Amygdala (tissue), 56 donors: Measurements from ENCODE around the gene PSD.
A peak's percentile ranks its signal among the peaks of the same experiment; 100 is the strongest.

Experiments used
- DNase-seq, 56 donors: peaks; one replicate each; lab custom pipeline; 2025; lab: John Stamatoyannopoulos, UW

PSD gene

DNA sequence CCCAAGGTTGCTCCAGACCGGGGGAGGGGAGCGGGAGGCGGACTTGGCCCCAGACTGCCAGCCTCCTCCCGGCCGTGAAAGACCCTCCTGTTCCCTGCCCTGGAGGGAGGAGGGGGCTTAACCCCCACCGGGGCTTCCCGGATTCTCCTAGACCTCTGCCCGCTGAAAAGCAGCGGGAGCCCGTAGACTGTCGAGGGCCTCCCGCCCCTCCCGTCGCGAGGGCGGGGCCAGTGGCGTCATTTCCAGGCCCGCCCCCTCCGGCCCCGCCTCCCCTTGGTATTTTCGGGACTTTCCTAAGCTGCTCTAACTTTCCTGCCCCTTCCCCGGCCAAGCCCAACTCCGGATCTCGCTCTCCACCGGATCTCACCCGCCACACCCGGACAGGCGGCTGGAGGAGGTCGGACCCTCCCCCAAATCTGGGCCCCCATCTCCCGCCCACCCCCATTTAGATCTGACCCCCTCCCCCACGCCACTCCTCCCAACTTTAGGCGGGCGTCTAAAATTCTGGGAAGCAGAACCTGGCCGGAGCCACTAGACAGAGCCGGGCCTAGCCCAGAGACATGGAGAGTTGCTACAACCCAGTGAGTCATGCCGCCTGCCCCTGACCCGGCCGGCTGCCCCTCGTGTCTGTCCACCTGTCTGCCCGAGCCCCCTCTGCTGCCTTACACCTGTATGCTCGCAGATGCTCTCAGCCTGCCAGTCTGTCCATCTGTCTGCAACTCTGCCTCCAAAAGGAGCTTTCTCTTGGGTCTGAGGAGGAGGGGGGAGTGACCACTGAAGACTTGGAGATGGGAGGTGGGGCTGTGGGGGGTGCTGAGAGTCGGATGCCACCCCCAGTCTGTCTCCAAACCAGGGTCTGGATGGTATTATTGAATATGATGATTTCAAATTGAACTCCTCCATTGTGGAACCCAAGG lies 22.9 kb downstream of the PSD start, which contains the start of gene NFKB2:
Gene NFKB2, plus strand, starts transcription at position 306 of the 917 bp plus-strand sequence. Its CDS starts 255 bp downstream, at position 561.
- peak in 53 of 56 donors; percentile 16 to 84 (median 62) for DNase-seq

DNA sequence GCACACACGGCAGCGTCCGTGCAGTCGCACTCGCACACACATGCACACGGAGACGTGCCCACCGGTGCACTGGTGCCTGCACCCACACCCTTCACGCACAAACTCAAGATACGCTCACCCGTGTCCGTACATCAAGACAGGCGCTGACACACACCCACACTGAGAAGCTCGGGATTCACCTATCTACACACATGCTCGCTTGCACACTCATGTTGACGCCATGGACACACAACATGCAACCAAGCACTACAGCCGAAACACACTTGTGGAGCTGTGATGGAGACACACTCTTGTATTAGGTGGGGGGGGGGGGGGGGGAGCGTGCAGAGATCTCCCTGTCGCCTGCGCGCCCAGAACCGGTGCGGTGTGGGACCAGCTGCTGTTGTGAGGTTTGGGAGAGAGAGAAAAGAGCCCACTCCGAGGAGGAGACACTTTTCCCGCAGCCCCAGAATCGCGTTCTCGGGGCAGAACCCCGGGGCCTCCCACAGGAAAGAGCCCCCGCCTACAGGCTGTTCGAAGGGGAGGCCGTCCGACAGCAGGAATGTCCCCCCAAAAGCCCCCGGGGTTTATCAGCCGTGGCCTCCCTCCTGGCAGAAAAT lies 23.7 kb downstream of the PSD start:
- no peak for DNase-seq

DNA sequence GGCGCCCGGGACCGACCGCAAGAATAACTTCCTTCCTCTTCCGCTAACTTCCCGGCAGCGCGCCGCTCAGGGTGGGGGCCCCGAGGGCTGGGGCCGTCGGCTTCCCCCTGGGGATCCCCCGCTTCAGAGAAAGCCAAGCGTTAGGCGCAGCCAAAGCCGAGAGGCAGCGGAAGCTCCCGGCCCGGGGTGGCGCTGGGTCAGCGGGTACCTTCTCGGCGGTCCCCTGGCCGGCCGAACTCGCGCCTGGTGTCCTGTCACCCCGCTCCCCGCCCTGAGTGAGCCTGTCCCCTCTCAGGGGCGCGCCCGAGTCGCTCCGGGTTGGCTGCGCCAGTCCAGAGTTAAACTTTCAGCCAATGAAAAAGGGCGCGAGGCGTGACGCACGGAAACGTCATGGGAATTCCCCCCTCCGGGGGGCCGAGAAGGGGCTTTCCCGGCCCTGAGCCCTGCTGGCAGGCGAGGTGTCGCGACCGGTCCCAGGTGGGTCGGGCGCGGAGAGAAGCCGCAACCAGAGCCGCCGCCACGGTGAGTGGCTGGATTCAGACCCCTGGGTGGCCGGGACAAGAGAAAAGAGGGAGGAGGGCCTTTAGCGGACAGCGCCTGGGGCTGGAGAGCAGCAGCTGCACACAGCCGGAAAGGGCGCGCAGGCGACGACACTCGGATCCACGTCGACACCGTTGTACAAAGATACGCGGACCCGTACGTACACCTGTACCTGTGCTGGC lies 24.3 kb downstream of the PSD start:
- DNase-seq, result peak in 55 of 56 donors; percentile 38 to 94 (median 80)

DNA sequence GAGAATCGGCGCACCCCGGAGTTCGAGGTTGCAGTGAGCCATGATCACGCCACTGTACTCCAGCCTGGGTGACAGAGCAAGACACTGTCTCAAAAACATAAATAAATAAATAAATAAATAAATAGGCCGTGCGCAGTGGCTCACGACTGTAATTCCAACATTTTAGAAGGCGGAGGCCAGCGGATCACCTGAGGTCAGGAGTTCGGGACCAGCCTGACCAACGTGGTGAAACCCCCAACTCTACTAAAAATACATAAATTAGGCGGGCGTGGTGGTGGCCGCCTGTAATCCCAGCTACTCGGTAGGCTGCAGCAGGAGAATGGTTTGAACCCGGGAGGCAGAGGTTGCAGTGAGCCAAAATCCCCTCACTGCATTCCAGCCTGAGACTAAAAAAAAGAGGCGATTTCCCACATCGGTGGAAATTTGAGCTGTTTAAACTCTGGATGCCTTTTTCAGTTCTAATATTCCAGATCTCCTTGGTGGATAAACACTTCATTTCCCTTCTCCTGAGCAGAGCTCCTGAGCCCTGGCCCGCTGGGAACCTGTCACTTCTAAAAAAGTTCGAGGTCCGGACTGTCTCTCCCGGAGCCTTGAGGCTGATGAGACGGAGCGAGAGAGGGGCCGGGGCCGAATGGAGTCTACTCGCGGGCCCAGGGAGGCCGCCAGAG lies 25.0 kb downstream of the PSD start:
- peak in 1 of 56 donors; percentile 52 for DNase-seq

DNA sequence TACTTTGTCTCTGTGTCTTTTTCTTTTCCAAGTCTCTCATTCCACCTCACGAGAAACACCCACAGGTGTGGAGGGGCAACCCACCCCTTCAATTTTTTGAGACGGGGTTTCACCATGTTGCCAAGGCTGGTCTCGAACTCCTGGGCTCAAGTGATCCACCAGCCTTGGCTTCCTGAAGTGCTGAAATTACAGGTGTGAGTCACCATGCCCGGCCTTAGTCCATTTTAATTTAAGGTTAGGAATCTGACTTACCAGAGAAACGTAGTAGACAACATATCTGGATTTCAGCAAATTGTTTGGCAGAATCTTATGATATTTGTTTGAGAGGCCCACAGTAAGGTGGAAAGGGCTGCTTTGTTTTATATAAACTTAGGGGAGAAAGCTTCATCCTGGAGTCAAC lies 26.3 kb downstream of the PSD start:
- DNase-seq, result no peak

DNA sequence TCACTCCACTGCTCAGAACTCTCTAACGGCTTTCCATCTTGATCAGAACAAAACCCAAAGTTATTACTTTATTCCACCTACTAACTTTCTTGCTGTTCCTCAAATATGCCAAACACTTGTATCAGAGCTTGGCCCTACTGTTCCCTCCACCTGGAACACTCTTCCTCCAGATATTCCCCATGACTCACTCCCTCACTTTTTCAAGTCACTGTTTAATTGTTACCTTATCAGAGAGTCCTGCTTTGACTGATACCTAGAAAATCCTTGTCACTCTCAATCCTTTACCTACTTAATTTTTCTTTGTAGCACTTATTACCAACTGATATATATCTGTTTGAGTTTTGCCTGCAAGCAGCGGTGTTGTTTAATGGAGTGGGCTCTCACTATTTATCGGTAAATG lies 28.7 kb downstream of the PSD start:
- no peak for DNase-seq

DNA sequence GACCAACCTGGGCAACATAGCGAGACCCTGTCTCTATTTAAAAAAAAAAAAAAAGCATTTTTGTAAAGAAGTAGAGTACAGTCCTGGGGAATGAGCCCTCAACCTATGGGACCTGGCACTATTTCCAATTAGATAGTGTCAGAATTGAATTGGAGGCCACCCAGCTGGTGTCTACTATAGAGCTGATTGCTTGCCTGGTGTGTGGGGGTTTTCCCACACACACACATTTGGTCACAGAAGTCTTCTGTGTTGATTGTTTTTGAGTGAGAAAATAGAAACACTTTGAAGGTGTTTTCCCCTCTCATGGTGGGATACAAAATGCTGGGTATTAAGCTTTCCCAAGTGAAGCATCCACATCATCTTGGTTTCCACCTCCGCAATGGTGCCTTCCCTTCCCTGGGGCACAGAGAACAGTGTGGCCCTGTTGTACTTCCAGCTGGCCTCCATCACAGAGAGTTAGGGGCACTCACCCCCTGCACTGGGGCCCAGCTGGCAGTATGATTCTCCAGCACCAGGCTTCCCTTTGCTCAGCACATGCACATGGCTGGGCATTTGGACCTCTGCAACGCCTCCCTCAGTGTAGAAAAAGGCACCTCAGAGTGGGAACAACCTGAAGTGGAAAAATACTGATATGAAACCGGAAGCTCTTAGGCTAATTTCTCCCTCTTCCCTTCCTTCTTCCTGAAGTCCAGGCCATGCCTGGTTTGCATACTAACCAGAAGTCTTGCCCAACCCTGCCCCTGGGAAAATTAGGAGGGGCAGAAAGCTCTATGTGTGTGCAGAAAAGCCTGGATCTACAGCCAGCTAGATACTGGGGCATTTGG lies 33.8 kb downstream of the PSD start:
- DNase-seq, result no peak

DNA sequence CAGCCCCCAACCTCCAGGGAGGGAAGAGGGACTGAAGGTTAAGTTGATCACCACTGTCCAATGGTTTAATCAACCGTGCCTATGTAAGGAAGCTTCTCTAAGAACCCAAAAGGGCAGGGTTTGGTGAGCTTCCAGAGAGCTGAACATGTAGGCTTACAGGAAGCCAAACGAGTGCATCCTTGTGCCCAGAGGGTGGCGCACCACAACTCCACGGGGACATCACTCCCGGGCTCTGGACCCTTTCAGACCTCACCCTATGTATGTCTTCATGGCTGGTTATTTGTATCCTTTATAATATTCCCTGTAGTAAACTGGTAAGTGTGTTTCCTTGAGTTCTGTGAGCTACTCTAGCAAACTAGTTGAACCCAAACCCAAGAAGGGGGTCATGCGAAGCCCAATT lies 34.5 kb downstream of the PSD start:
- no peak for DNase-seq

DNA sequence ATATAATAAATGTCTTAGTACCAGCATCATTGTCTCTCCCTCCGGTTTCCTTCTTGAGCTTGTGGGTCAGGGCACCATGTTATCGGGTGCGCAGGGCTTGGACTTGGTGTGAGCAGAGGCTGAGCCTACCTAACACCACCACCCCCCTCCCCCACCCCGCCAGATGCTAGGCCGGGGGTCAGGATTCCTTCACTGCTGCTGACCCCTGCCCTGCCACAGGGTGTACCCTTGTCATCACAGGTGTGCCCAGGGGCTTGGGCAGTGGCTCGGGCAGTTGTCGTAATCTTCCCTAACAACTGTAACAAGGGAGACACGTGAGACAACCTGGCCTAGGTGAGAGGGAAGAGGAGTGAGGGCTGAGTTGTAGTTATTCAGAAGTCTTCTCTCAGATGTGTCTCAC lies 35.7 kb downstream of the PSD start:
- no peak for DNase-seq

DNA sequence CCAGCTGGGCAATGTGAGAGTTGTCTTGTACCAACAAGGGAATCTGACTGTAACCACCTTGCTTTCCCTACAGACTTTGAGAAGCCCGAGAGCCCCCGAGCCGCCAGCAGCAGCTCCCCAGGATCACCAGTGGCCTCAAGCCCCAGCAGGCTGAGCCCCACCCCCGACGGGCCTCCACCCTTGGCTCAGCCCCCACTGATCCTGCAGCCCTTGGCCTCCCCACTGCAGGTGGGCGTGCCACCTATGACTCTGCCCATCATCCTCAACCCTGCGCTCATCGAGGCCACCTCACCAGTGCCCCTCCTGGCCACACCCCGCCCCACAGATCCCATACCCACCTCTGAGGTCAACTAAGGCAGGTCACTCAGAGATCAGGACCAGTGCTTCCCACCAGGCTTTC lies 36.6 kb downstream of the PSD start:
- no peak for DNase-seq

DNA sequence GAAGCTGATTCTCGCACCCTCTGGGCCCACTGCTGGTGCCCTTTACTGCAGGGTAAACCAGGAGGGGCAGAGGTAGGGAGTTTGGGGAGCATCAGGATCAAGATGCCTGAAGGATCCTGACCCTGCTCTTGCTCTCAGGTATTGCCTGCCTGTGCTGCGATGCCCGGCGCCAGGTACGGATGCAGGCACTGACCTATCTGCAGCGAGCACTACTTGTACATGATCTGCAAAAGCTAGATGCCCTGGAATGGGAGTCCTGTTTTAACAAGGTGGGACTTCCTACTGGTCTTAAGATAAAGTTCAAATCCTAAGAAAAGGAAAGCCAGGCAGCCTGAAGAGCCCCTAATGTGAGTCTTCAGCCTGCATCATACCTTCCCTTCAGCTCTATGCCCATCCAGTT lies 39.2 kb downstream of the PSD start:
- no peak for DNase-seq

DNA sequence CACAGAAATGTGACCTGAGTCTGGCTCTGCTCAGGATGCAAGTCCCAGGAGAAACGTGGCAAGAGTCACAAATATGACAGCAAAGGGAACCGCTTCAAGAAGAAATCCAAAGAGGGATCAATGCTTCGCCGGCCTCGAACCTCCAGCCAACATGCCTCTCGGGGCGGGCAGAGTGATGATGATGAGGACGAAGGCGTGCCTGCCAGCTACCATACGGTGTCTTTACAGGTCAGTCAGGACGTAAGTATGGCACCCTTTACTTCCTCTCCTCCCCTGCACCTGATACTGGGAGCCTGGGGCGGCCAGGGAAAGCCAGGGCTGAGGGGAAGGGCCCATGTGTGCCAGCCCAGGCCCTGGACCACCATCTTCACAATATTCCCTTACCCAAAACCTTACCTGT lies 41.7 kb downstream of the PSD start:
- no peak for DNase-seq

DNA sequence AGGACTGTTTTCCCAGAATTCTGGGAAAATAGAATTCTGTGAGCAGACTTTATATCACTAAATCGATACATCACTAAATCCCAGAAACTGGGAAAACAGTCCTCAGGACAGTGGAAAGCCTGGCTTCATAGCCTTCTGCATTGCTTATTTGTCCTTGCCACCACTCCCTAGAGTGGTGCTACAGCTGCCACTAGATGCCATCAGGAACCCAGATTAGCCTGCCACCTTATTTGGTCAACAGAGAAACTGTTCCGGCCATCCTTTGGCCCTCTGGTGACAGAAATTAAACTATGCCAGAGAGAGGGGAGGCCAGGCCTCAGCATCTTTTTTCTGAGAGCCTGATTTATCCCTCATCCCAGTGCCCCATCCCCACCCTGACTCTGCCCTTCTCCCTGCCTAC lies 42.7 kb downstream of the PSD start:
- no peak for DNase-seq

DNA sequence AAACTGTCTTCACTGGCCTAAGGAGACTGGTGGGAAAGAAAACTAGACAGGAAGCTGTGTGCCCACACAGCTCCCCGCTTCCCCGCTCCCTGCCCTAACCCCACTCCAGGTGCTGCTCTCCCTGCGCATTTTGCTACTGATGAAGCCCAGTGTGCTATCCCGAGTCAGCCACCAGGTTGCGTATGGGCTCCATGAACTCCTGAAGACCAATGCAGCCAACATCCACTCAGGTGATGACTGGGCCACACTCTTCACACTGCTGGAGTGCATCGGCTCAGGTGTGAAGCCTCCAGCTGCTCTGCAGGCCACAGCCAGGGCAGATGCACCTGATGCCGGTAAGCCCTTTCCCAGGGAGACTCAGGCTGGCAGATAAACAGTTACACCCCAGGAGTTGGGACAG lies 43.3 kb downstream of the PSD start:
- DNase-seq, result no peak

DNA sequence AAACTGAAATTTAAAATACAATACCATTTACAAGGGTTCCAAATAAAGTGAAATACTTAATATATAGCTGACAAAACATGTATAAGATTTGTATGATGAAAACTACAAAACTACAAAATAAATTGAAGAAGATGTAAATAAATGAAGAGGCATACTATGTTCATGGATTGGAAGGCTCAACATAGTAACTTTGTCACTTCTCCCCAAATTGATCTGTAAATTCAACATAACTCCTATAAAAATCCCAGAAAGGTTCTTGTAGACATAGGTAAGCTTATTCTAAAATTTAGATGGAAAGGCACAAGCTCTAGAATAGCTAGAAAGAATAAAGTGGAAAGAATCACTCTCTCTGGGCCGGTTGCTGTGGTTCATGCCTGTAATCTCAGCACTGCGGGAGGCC lies 47.3 kb downstream of the PSD start:
- DNase-seq, result no peak

DNA sequence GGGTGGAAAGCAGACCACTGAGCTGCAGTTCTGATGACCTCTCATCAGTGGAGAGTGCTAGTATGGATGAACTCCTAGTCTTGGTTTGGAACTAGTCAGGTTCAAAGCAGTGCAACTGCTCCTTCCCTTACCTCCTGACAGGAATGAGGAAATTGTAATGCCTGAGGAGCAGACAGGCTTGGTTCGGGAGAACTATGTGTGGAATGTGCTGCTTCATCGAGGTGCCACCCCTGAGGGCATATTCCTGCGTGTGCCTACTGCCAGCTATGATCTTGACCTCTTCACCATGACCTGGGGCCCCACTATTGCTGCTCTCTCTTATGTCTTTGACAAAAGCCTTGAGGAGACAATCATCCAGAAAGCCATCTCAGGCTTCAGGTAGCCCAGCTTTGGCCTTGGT lies 50.5 kb downstream of the PSD start:
- no peak for DNase-seq

DNA sequence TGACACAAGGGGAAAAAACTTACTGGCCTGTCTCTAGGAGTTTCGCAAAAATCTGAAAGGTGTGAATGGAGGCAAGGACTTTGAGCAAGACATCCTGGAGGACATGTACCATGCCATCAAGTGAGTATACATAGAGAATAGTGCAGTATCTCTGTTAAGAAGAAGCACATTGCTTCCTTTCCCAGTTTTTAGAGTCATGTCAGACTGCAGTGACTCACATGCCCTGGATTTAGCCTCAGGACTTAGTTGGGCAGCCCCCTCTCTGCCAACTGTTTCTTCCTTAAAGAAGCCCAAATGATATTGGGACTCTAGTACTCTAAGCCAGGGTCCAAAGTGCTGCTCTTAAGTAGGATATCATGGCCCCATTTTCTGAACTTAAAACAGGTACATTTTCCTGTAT lies 51.1 kb downstream of the PSD start:
- DNase-seq, result no peak

DNA sequence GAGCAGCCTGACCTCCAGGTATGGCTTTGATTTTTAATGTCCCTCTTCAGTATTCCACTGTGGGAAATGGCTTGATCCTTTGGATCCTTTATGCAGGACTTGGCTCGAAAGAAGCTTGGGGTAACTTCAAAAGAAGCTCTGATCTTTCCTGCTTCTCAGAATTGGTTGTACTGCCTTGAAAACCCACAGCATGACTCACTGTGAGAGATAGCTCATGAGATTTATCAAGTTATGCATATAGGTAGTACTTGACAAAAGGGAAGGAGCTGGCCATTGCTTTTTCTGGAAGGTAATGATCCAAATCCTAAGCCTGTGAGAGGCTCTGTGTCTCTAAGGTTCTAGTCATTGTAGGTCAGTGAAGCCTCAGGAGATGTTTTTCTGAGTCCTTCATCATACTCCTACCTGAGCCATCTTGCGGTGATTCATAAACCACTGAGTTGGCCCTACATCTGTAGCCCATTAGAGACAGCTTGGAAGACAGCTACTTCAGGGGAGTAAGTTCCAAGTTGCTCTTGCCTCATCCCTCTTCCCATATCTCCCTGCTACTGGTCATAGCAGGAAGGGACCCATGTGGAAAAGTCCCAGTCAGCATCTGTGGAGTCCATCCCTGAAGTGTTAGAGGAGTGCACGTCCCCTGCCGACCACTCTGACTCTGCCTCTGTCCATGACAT lies 59.7 kb downstream of the PSD start:
- DNase-seq, result no peak

DNA sequence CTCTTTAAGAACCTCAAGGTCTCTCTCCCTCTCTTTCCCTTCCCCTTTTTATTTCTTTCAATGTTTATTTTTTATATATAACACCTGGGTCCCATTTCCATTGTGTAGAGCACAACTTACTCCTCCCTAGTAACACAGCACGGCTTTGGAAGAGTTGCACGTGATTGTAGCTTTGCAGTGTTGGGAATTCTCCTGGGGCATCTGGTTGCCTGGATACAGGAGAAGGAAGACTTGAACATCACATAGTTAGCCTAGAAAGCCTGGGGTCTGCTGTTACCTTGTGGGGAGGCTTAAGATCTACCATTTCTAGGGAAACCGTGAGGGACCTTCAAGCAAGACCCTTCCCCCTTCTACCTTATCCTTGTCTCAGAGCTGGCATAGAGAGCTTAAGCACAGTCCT lies 64.1 kb downstream of the PSD start:
- no peak for DNase-seq
